IMR-90 (cell line): Measurements from ENCODE around the gene CASZ1. TPM values are rescaled to one million over a fixed set of nuclear protein-coding genes. Genes with fewer than 3 reads are reported as not detected.

ENCODE experiments used
- ATAC-seq: fragments of 200-7000 bp; cut with Tn5 transposase; 2 replicates; pipeline ENCODE4 v1.9.1; 2020; ENCODE audit warnings: low read depth, mild to moderate bottlenecking, moderate library complexity
- BruUV-seq: library from RNA; stranded (reverse); fragments of 400-500 nt; replicated peaks from 2 replicates; lab custom pipeline; 2021; lab: Mats Ljungman, UMichigan
- CTCF ChIA-PET: fragments of 300-600 bp; formaldehyde crosslinking; extraction: SDS; loops from one replicate; lab custom pipeline; 2021; ENCODE audit warnings: antibody characterized with exemption; lab: Yijun Ruan, JAX
- POLR2A ChIA-PET: fragments of 300-600 bp; sonication (Branson Sonifier 250); formaldehyde crosslinking; loops from one replicate; lab custom pipeline; 2022; ENCODE audit warnings: antibody characterized with exemption; ENCODE audit not compliant: unreplicated experiment; lab: Charles Lee
- DNase-seq: peaks from one replicate; pipeline ENCODE4 v3.0.0; 2013
- H2AFZ ChIP-seq: replicated peaks from 2 replicates; pipeline ENCODE3; 2013; ENCODE audit warnings: low read length, mild to moderate bottlenecking; ENCODE audit not compliant: poor library complexity
- H2AK5ac ChIP-seq: 2 replicates; pipeline ENCODE4 v1.6.1; 2013; ENCODE audit warnings: low read depth, low read length, inconsistent platforms
- H2AK9ac ChIP-seq: replicated peaks from 2 replicates; pipeline ENCODE3; 2013; ENCODE audit warnings: mild to moderate bottlenecking, low read depth, low read length, moderate library complexity; ENCODE audit not compliant: poor library complexity
- H2BK120ac ChIP-seq: 2 replicates; pipeline ENCODE4 v1.6.1; 2013; ENCODE audit warnings: low read depth, low read length, inconsistent platforms
- H2BK15ac ChIP-seq: 3 replicates; pipeline ENCODE4 v1.6.1; 2013; ENCODE audit warnings: low read depth, low read length, inconsistent platforms
- H2BK20ac ChIP-seq: 2 replicates; pipeline ENCODE4 v1.6.1; 2013; ENCODE audit warnings: low read depth, mild to moderate bottlenecking, inconsistent platforms, low read length, moderate library complexity
- H2BK5ac ChIP-seq: 2 replicates; pipeline ENCODE4 v1.6.1; 2013; ENCODE audit warnings: mild to moderate bottlenecking, low read depth, low read length, inconsistent platforms; ENCODE audit not compliant: poor library complexity, severe bottlenecking
- H3K14ac ChIP-seq: replicated peaks from 2 replicates; pipeline ENCODE4 v1.6.1; 2013; ENCODE audit warnings: low read depth, low read length, inconsistent platforms
- H3K18ac ChIP-seq: 2 replicates; pipeline ENCODE4 v1.6.1; 2013; ENCODE audit warnings: low read depth, low read length, control low read depth
- H3K23ac ChIP-seq: 2 replicates; pipeline ENCODE4 v1.6.1; 2013; ENCODE audit warnings: low read depth, low read length, inconsistent platforms
- H3K27ac ChIP-seq: 2 replicates; pipeline ENCODE4 v1.5.1; 2013; ENCODE audit warnings: mild to moderate bottlenecking, control low read depth, low read length; ENCODE audit not compliant: insufficient read depth
- H3K27me3 ChIP-seq: 2 replicates; pipeline ENCODE4 v1.6.1; 2013; ENCODE audit warnings: low read length; ENCODE audit not compliant: control insufficient read depth, insufficient read depth
- H3K36me3 ChIP-seq: 2 replicates; pipeline ENCODE4 v1.6.1; 2013; ENCODE audit warnings: low read length, mixed read lengths; ENCODE audit not compliant: control insufficient read depth, insufficient read depth
- H3K4ac ChIP-seq: 2 replicates; pipeline ENCODE4 v1.6.1; 2013; ENCODE audit warnings: low read depth, low read length, inconsistent platforms
- H3K4me1 ChIP-seq: 2 replicates; pipeline ENCODE4 v1.6.1; 2013; ENCODE audit warnings: low read length, mixed read lengths; ENCODE audit not compliant: control insufficient read depth, insufficient read depth
- H3K4me2 ChIP-seq: 2 replicates; pipeline ENCODE4 v1.6.1; 2013; ENCODE audit warnings: low read depth, mild to moderate bottlenecking, control low read depth, low read length, moderate library complexity
- H3K4me3 ChIP-seq: 2 replicates; pipeline ENCODE4 v1.5.1; 2013; ENCODE audit warnings: low read depth, mild to moderate bottlenecking, control low read depth, low read length, moderate library complexity; ENCODE audit not compliant: insufficient read depth
- H3K56ac ChIP-seq: 2 replicates; pipeline ENCODE4 v1.6.1; 2013; ENCODE audit warnings: low read length, inconsistent platforms; ENCODE audit not compliant: insufficient read depth; ENCODE audit errors: extremely low read depth
- H3K79me1 ChIP-seq, 2 experiments: 2 replicates each; pipeline ENCODE4 v1.6.1; 2013; ENCODE audit warnings: low read length in 2 of 2, inconsistent platforms in 1 of 2, low read depth in 1 of 2
- H3K9ac ChIP-seq: 2 replicates; pipeline ENCODE4 v1.6.1; 2013; ENCODE audit warnings: low read depth, low read length, control low read depth
- H3K9me1 ChIP-seq: 2 replicates; pipeline ENCODE4 v1.6.1; 2013; ENCODE audit warnings: low read length, inconsistent platforms; ENCODE audit not compliant: insufficient read depth
- H3K9me3 ChIP-seq: 2 replicates; pipeline ENCODE4 v1.6.1; 2013; ENCODE audit warnings: low read length; ENCODE audit not compliant: control insufficient read depth, insufficient read depth
- H4K20me1 ChIP-seq: 2 replicates; pipeline ENCODE4 v1.6.1; 2013; ENCODE audit warnings: low read length, inconsistent platforms; ENCODE audit not compliant: insufficient read depth
- H4K5ac ChIP-seq: 2 replicates; pipeline ENCODE4 v1.6.1; 2013; ENCODE audit warnings: mild to moderate bottlenecking, low read depth, low read length, control low read depth
- H4K8ac ChIP-seq, 2 experiments: 2 replicates each; pipeline ENCODE4 v1.6.1; 2013; ENCODE audit warnings: low read depth in 2 of 2, low read length in 2 of 2, control low read depth in 1 of 2, inconsistent platforms in 1 of 2
- H4K91ac ChIP-seq: 2 replicates; pipeline ENCODE4 v1.6.1; 2013; ENCODE audit warnings: low read depth, low read length, inconsistent platforms; ENCODE audit not compliant: insufficient read depth
- CHD1 ChIP-seq: IDR thresholded peaks from 2 replicates; pipeline ENCODE4 v1.6.1; 2012; ENCODE audit warnings: low read depth, low read length, improper control_type of control experiment
- CTCF ChIP-seq: conservative IDR thresholded peaks from 2 replicates; pipeline ENCODE4 v1.5.1; 2012; ENCODE audit warnings: mild to moderate bottlenecking, low read depth, low read length, improper control_type of control experiment
- ELK1 ChIP-seq: fragments of 150-350 bp; IDR thresholded peaks from 2 replicates; pipeline ENCODE4 v1.6.1; 2016; ENCODE audit warnings: low read depth, mild to moderate bottlenecking, low read length, moderate library complexity, borderline replicate concordance
- FOS ChIP-seq: fragments of 150-350 bp; IDR thresholded peaks from 2 replicates; pipeline ENCODE4 v1.6.1; 2016; ENCODE audit warnings: low read depth, low read length
- MAFK ChIP-seq: IDR thresholded peaks from 2 replicates; pipeline ENCODE4 v1.6.1; 2012; ENCODE audit warnings: low read depth, low read length, improper control_type of control experiment
- MAZ ChIP-seq: IDR thresholded peaks from 2 replicates; pipeline ENCODE4 v1.6.1; 2012; ENCODE audit warnings: low read depth, mild to moderate bottlenecking, low read length, improper control_type of control experiment, moderate library complexity, borderline replicate concordance
- MXI1 ChIP-seq: IDR thresholded peaks from 2 replicates; pipeline ENCODE4 v1.6.1; 2012; ENCODE audit warnings: low read depth, mild to moderate bottlenecking, low read length, moderate library complexity, borderline replicate concordance
- NFE2L2 ChIP-seq: fragments of 150-350 bp; IDR thresholded peaks from 2 replicates; pipeline ENCODE4 v1.6.1; 2016; ENCODE audit warnings: low read depth, mild to moderate bottlenecking, low read length
- POLR2A ChIP-seq: IDR thresholded peaks from 2 replicates; pipeline ENCODE4 v1.6.1; 2012; ENCODE audit warnings: mild to moderate bottlenecking, low read depth, low read length
- RCOR1 ChIP-seq: IDR thresholded peaks from 2 replicates; pipeline ENCODE4 v1.6.1; 2012; ENCODE audit warnings: mild to moderate bottlenecking, low read length, improper control_type of control experiment; ENCODE audit not compliant: insufficient replicate concordance
- RFX5 ChIP-seq: IDR thresholded peaks from 2 replicates; pipeline ENCODE4 v1.8.0; 2012; ENCODE audit warnings: low read depth, mild to moderate bottlenecking, low read length, moderate library complexity
- SMC3 ChIP-seq: fragments of 150-350 bp; IDR thresholded peaks from 2 replicates; pipeline ENCODE4 v1.6.1; 2016; ENCODE audit warnings: low read depth, mild to moderate bottlenecking, antibody characterized with exemption, low read length, moderate library complexity
- USF2 ChIP-seq: fragments of 150-350 bp; IDR thresholded peaks from 2 replicates; pipeline ENCODE4 v1.6.1; 2017; ENCODE audit warnings: mild to moderate bottlenecking, antibody characterized with exemption, low read length, low read depth
- WGBS, 2 experiments: methylation state at CpG; one replicate each; pipeline versions ENCODE4 v1.1.5 to v1.1.7; 2013; ENCODE audit warnings: missing lambda C conversion rate in 2 of 2; ENCODE audit not compliant: insufficient read length in 1 of 2; ENCODE audit errors: extremely low coverage in 2 of 2; 5-methylcytosine and 5-hydroxymethylcytosine counted together
- dilution Hi-C: fragments of 300-500 bp; cut with HindIII; formaldehyde crosslinking; loops from one replicate; pipeline ENCODE4 v1.14.3; 2018; ENCODE audit warnings: low sequenced_read_pairs; ENCODE audit not compliant: unreplicated experiment
- in situ Hi-C: fragments of 300-500 bp; cut with MboI; formaldehyde crosslinking; loops from 3 replicates; pipeline ENCODE4 v1.14.3; 2019; ENCODE audit warnings: low sequenced_read_pairs, inconsistent platforms, mixed read lengths
- intact Hi-C: fragments of 100-400 bp; cut with micrococcal nuclease; formaldehyde crosslinking; loops from 2 replicates; pipeline ENCODE4 v1.10.0; 2022
- polyA plus RNA-seq, 3 experiments: library from polyadenylated mRNA; depleted of rRNA; stranded (reverse); fragments of >200 nt; gene quantifications; 2 replicates each; pipeline ENCODE4 v1.2.3, GENCODE V29; 2012; ENCODE audit warnings: low replicate concordance in 1 of 3
- total RNA-seq: library from RNA; depleted of rRNA; stranded (reverse); fragments of >200 nt; gene quantifications from 2 replicates; pipeline ENCODE4 v1.2.3, GENCODE V29; 2012

CASZ1 gene
- total and polyA plus RNA-seq, 2 of the 4 experiments (the other 2 are of a cell fraction): 0.18 to 0.24 TPM

GRCh38 chr1:10832703-10833102, 36.3 kb upstream of the CASZ1 start (continued):
- no peak for TF ChIP-seq SMC3
- no peak for TF ChIP-seq CHD1
- no peak for TF ChIP-seq FOS
- no peak for TF ChIP-seq MXI1

GRCh38 chr1:10830961-10831668, 34.7 kb upstream of the CASZ1 start:
- intact Hi-C loops: no loop called here
- Histone ChIP-seq H4K91ac (no peak overlapping the region), H2AK5ac (no peak overlapping the region), H3K23ac (no peak overlapping the region), H3K18ac (no peak overlapping the region), H3K4me3 (no peak overlapping the region), H3K14ac (no peak overlapping the region), H3K4ac (no peak overlapping the region), H2BK5ac (no peak overlapping the region), H2BK120ac (no peak overlapping the region), H4K8ac (no peak overlapping the region), H3K36me3 (no peaks in the 10 kb centered on the region), H3K79me1 (no peaks in the 10 kb centered on the region), H3K27ac (no peak overlapping the region), H2AK9ac (no peak overlapping the region), H3K56ac (no peak overlapping the region), H3K27me3 (peaks cover 47% of the 10 kb centered on the region), H3K9ac (no peak overlapping the region), H2AFZ (no peak overlapping the region), H3K9me3 (no peaks in the 10 kb centered on the region), H3K9me1 (no peaks in the 10 kb centered on the region), H3K4me1 (no peaks in the 10 kb centered on the region), H4K5ac (no peak overlapping the region), H2BK15ac (no peak overlapping the region), H3K4me2 (no peak overlapping the region), H2BK20ac (no peak overlapping the region), H4K20me1 (no peaks in the 10 kb centered on the region; the same call in 1 of the 2 replicates)
- ChIA-PET POLR2A (no interaction called here), CTCF (no interaction called here)
- no TSS peak for BruUV-seq
- ATAC-seq (no peak), DNase-seq (no peak)
- dilution Hi-C loops: no loop called here
- 80% methylated on average over 2 of the region's 10 CpGs; no CpG with 5 or more reads in 1 of the 2 experiments for WGBS, 2 experiments
- in situ Hi-C loops: no loop called here
- no peak for TF ChIP-seq ELK1
- TF ChIP-seq RFX5: no peak
- no peak for TF ChIP-seq POLR2A
- no peak for TF ChIP-seq FOS
- no peak for TF ChIP-seq MAZ
- no peak for TF ChIP-seq MAFK
- no peak for TF ChIP-seq CTCF
- no peak for TF ChIP-seq MXI1
- no peak for TF ChIP-seq RCOR1
- no peak for TF ChIP-seq NFE2L2
- TF ChIP-seq USF2: no peak
- no peak for TF ChIP-seq SMC3
- no peak for TF ChIP-seq CHD1
